BLaER1 (cell line): Measurements from ENCODE around the gene NUP133.
"Not testable (repeated sequence)": the region's sequence is repeated elsewhere in the genome, so short reads cannot be mapped to it uniquely, and the experiment has no call there.

Experiments
- H3K27ac ChIP-seq: shearing (Covaris generic); formaldehyde crosslinking; 2 replicates; pipeline ENCODE4 v1.8.1; 2022
- H3K27me3 ChIP-seq: shearing (Covaris generic); formaldehyde crosslinking; 2 replicates; pipeline ENCODE4 v1.8.1; 2022
- H3K36me3 ChIP-seq: shearing (Covaris generic); formaldehyde crosslinking; 2 replicates; pipeline ENCODE4 v1.8.1; 2022
- H3K4me1 ChIP-seq: shearing (Covaris generic); formaldehyde crosslinking; 2 replicates; pipeline ENCODE4 v1.8.1; 2022
- H3K4me2 ChIP-seq: shearing (Covaris generic); formaldehyde crosslinking; 2 replicates; pipeline ENCODE4 v1.8.1; 2022
- H3K4me3 ChIP-seq: shearing (Covaris generic); formaldehyde crosslinking; 2 replicates; pipeline ENCODE4 v1.8.1; 2022
- H3K9ac ChIP-seq: shearing (Covaris generic); formaldehyde crosslinking; 2 replicates; pipeline ENCODE4 v1.8.1; 2022
- H3K9me3 ChIP-seq: shearing (Covaris generic); formaldehyde crosslinking; 2 replicates; pipeline ENCODE4 v1.8.1; 2022
- H4K20me1 ChIP-seq: shearing (Covaris generic); formaldehyde crosslinking; 2 replicates; pipeline ENCODE4 v1.8.1; 2022
- Cebpa-rat ChIP-seq: shearing (Covaris generic); IDR thresholded peaks from 2 replicates; pipeline ENCODE4 v1.8.1; 2022

Gene NUP133

GRCh38 chr1:229539863-229540506, 31.8 kb upstream of the NUP133 start:
- TF ChIP-seq Cebpa-rat, result no peak
- Histone ChIP-seq H3K9ac (no peak overlapping the region), H4K20me1 (no peaks in the 10 kb centered on the region), H3K27me3 (no peaks in the 10 kb centered on the region), H3K27ac (no peak overlapping the region), H3K4me2 (no peak overlapping the region), H3K9me3 (no peaks in the 10 kb centered on the region), H3K4me3 (no peak overlapping the region), H3K36me3 (peaks cover 99% of the 10 kb centered on the region), H3K4me1 (no peaks in the 10 kb centered on the region)

GRCh38 chr1:229538945-229539344, 30.8 kb upstream of the NUP133 start:
- peaks cover 95% of the 10 kb centered on the region for H3K36me3 ChIP-seq
- H3K4me1 ChIP-seq, result no peaks in the 10 kb centered on the region
- no peak overlapping the region for H3K4me2 ChIP-seq
- no peak overlapping the region for H3K27ac ChIP-seq
- H3K27me3 ChIP-seq, result no peaks in the 10 kb centered on the region
- H3K9ac ChIP-seq, result no peak overlapping the region
- no peak overlapping the region for H3K4me3 ChIP-seq
- H4K20me1 ChIP-seq, result no peaks in the 10 kb centered on the region
- H3K9me3 ChIP-seq, result no peaks in the 10 kb centered on the region
- TF ChIP-seq Cebpa-rat, result no peak

- H3K36me3 ChIP-seq, result peaks cover 96% of the 10 kb centered on the region
- H3K4me3 ChIP-seq, result no peak overlapping the region
- no peak overlapping the region for H3K9ac ChIP-seq
- H3K9me3 ChIP-seq, result no peaks in the 10 kb centered on the region
- H3K4me2 ChIP-seq, result no peak overlapping the region
- H3K27me3 ChIP-seq, result no peaks in the 10 kb centered on the region
- no peaks in the 10 kb centered on the region for H3K4me1 ChIP-seq
- H3K27ac ChIP-seq, result no peak overlapping the region
- no peaks in the 10 kb centered on the region for H4K20me1 ChIP-seq
- TF ChIP-seq Cebpa-rat, result no peak
Measured at GRCh38 chr1:229537894-229538293, 29.8 kb upstream of the NUP133 start.

GRCh38 chr1:229536982-229537381, 28.8 kb upstream of the NUP133 start:
- H3K4me3 ChIP-seq, result no peak overlapping the region
- H3K27me3 ChIP-seq, result no peaks in the 10 kb centered on the region
- H3K9ac ChIP-seq, result no peak overlapping the region
- no peaks in the 10 kb centered on the region for H4K20me1 ChIP-seq
- no peak for TF ChIP-seq Cebpa-rat
- H3K9me3 ChIP-seq, result no peaks in the 10 kb centered on the region
- no peak overlapping the region for H3K27ac ChIP-seq
- peaks cover 95% of the 10 kb centered on the region for H3K36me3 ChIP-seq
- H3K4me2 ChIP-seq, result no peak overlapping the region
- H3K4me1 ChIP-seq, result no peaks in the 10 kb centered on the region

- Histone ChIP-seq H3K9ac (no peak overlapping the region), H3K27me3 (no peaks in the 10 kb centered on the region), H3K9me3 (no peaks in the 10 kb centered on the region), H3K4me2 (no peak overlapping the region), H3K27ac (no peak overlapping the region), H4K20me1 (no peaks in the 10 kb centered on the region), H3K4me3 (no peak overlapping the region), H3K4me1 (no peaks in the 10 kb centered on the region), H3K36me3 (peaks cover 95% of the 10 kb centered on the region)
- TF ChIP-seq Cebpa-rat, result no peak
Measured at GRCh38 chr1:229535230-229535629, 27.1 kb upstream of the NUP133 start.

- Histone ChIP-seq H4K20me1 (no peaks in the 10 kb centered on the region), H3K4me1 (no peaks in the 10 kb centered on the region), H3K4me2 (no peak overlapping the region), H3K27ac (no peak overlapping the region), H3K36me3 (peaks cover 91% of the 10 kb centered on the region), H3K27me3 (no peaks in the 10 kb centered on the region), H3K9ac (no peak overlapping the region), H3K9me3 (no peaks in the 10 kb centered on the region), H3K4me3 (no peak overlapping the region)
- TF ChIP-seq Cebpa-rat, result no peak
Measured at GRCh38 chr1:229531326-229531725, 23.2 kb upstream of the NUP133 start.

- Histone ChIP-seq H3K4me2 (no peak overlapping the region), H3K9me3 (no peaks in the 10 kb centered on the region), H3K27ac (no peak overlapping the region), H3K9ac (no peak overlapping the region), H3K36me3 (peaks cover 90% of the 10 kb centered on the region), H3K27me3 (no peaks in the 10 kb centered on the region), H3K4me1 (no peaks in the 10 kb centered on the region), H3K4me3 (no peak overlapping the region), H4K20me1 (no peaks in the 10 kb centered on the region)
- no peak for TF ChIP-seq Cebpa-rat
Measured at GRCh38 chr1:229529639-229530038, 21.5 kb upstream of the NUP133 start.

- no peak overlapping the region for H3K9ac ChIP-seq
- no peak overlapping the region for H3K4me2 ChIP-seq
- no peaks in the 10 kb centered on the region for H3K9me3 ChIP-seq
- H3K4me1 ChIP-seq, result no peaks in the 10 kb centered on the region
- no peak overlapping the region for H3K4me3 ChIP-seq
- no peaks in the 10 kb centered on the region for H4K20me1 ChIP-seq
- no peaks in the 10 kb centered on the region for H3K27me3 ChIP-seq
- no peak overlapping the region for H3K27ac ChIP-seq
- no peak for TF ChIP-seq Cebpa-rat
- H3K36me3 ChIP-seq, result peaks cover 93% of the 10 kb centered on the region
Measured at GRCh38 chr1:229526695-229527094, 18.6 kb upstream of the NUP133 start.

GRCh38 chr1:229523052-229523451, 14.9 kb upstream of the NUP133 start:
- Histone ChIP-seq H3K9me3 (no peaks in the 10 kb centered on the region), H3K36me3 (peaks cover 71% of the 10 kb centered on the region), H3K9ac (no peak overlapping the region), H3K4me1 (no peaks in the 10 kb centered on the region), H3K4me2 (no peak overlapping the region), H3K4me3 (no peak overlapping the region), H3K27ac (no peak overlapping the region), H4K20me1 (no peaks in the 10 kb centered on the region), H3K27me3 (no peaks in the 10 kb centered on the region)
- no peak for TF ChIP-seq Cebpa-rat

- Histone ChIP-seq H3K4me3 (no peak overlapping the region), H3K9ac (no peak overlapping the region), H4K20me1 (no peaks in the 10 kb centered on the region), H3K27ac (no peak overlapping the region), H3K9me3 (no peaks in the 10 kb centered on the region), H3K4me2 (no peak overlapping the region), H3K27me3 (no peaks in the 10 kb centered on the region), H3K36me3 (peaks cover 11% of the 10 kb centered on the region; the same call in 1 of the 2 replicates), H3K4me1 (peaks cover 4% of the 10 kb centered on the region)
- no peak for TF ChIP-seq Cebpa-rat
Measured at GRCh38 chr1:229514578-229515275, 6.6 kb upstream of the NUP133 start.

- not testable (repeated sequence) for H3K27me3 ChIP-seq, H4K20me1 ChIP-seq, H3K36me3 ChIP-seq, H3K4me2 ChIP-seq, H3K9ac ChIP-seq, H3K27ac ChIP-seq, H3K4me3 ChIP-seq, H3K9me3 ChIP-seq
- H3K4me1 ChIP-seq, result peaks cover 26% of the 10 kb centered on the region
Measured at GRCh38 chr1:229511625-229512024, 3.5 kb upstream of the NUP133 start.

GRCh38 chr1:229511201-229511600, 3.1 kb upstream of the NUP133 start:
- H3K27ac ChIP-seq, H3K36me3 ChIP-seq, H3K9ac ChIP-seq, H3K4me3 ChIP-seq, H3K27me3 ChIP-seq, H4K20me1 ChIP-seq, H3K4me2 ChIP-seq, H3K9me3 ChIP-seq: not testable (repeated sequence)
- H3K4me1 ChIP-seq, result peaks cover 30% of the 10 kb centered on the region
